Measurements from ENCODE around the gene PSME3IP1.

PSME3IP1 gene

DNA sequence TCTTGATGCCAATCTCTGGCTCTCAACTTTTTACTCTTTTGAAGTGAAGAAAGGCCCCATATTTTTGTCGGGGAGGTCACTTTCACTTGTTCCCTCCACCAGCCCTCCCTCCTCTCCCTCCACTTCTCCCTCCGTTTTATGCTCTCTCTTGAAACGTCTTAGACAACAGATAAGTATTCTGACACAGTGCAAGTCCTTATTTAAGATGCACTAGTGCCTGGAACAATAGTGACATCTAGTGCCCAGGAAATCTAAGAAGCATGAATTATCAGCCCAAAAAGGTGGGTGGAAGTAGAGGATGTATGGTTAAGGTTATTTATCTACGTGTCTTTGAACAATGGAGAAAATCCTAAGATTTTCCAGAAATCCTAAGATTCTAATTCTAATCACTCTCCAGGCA is 17.9 kb downstream of the PSME3IP1 start:
- no peak for TF ChIP-seq TCF12 (IDR thresholded peaks at IDR 0.05; ENCODE audit: low read depth)
- TF ChIP-seq EGR1 (IDR thresholded peaks at IDR 0.05) = no peak
- TF ChIP-seq RAD21 (IDR thresholded peaks at IDR 0.05; ENCODE audit: low read depth) = peak; percentile 84
- TF ChIP-seq ZBTB7A (IDR thresholded peaks at IDR 0.05; ENCODE audit: low read depth) = no peak

DNA sequence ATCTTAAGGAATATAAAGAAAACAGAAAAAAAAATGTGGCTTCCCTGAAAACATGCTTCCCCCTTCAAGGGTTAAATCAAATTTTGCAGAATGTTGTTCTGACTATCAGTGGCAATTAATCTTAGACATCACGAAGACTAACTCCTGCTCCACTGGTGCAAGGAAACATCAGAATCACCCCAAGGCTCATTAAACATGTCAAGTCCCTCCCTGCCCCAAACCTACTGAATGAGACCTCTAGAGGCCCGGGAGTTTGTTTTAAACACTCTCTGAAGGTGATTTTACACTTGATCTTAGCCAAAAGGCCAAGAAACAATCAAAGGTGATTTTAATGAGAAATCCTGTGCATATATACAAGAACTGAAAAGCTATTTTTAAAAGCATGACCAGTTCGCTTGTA is 18.3 kb downstream of the PSME3IP1 start:
- TF ChIP-seq YY1 (IDR thresholded peaks at IDR 0.05; ENCODE audit: low read depth) (no peak), RAD21 (IDR thresholded peaks at IDR 0.05; ENCODE audit: low read depth) (no peak), NFIC (IDR thresholded peaks at IDR 0.05) (no peak), CREB1 (IDR thresholded peaks at IDR 0.05; ENCODE audit: low read depth) (no peak), TAF1 (IDR thresholded peaks at IDR 0.05; ENCODE audit: low read depth) (no peak), ZBTB7A (IDR thresholded peaks at IDR 0.05; ENCODE audit: low read depth) (no peak), CEBPB (IDR thresholded peaks at IDR 0.05) (no peak), EGR1 (IDR thresholded peaks at IDR 0.05) (no peak), TCF12 (IDR thresholded peaks at IDR 0.05; ENCODE audit: low read depth) (no peak), EP300 (IDR thresholded peaks at IDR 0.05; ENCODE audit: borderline replicate concordance) (no peak), FOXM1 (IDR thresholded peaks at IDR 0.05; ENCODE audit: borderline replicate concordance, low read depth) (no peak), TEAD4 (IDR thresholded peaks at IDR 0.05) (no peak)
- TF ChIP-seq, protein P1, sequence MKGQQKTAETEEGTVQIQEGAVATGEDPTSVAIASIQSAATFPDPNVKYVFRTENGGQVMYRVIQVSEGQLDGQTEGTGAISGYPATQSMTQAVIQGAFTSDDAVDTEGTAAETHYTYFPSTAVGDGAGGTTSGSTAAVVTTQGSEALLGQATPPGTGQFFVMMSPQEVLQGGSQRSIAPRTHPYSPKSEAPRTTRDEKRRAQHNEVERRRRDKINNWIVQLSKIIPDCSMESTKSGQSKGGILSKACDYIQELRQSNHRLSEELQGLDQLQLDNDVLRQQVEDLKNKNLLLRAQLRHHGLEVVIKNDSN (IDR thresholded peaks at IDR 0.05) = no peak
- TF ChIP-seq, protein P2, sequence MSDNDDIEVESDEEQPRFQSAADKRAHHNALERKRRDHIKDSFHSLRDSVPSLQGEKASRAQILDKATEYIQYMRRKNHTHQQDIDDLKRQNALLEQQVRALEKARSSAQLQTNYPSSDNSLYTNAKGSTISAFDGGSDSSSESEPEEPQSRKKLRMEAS (IDR thresholded peaks at IDR 0.05) = no peak
- TF ChIP-seq, protein P3, sequence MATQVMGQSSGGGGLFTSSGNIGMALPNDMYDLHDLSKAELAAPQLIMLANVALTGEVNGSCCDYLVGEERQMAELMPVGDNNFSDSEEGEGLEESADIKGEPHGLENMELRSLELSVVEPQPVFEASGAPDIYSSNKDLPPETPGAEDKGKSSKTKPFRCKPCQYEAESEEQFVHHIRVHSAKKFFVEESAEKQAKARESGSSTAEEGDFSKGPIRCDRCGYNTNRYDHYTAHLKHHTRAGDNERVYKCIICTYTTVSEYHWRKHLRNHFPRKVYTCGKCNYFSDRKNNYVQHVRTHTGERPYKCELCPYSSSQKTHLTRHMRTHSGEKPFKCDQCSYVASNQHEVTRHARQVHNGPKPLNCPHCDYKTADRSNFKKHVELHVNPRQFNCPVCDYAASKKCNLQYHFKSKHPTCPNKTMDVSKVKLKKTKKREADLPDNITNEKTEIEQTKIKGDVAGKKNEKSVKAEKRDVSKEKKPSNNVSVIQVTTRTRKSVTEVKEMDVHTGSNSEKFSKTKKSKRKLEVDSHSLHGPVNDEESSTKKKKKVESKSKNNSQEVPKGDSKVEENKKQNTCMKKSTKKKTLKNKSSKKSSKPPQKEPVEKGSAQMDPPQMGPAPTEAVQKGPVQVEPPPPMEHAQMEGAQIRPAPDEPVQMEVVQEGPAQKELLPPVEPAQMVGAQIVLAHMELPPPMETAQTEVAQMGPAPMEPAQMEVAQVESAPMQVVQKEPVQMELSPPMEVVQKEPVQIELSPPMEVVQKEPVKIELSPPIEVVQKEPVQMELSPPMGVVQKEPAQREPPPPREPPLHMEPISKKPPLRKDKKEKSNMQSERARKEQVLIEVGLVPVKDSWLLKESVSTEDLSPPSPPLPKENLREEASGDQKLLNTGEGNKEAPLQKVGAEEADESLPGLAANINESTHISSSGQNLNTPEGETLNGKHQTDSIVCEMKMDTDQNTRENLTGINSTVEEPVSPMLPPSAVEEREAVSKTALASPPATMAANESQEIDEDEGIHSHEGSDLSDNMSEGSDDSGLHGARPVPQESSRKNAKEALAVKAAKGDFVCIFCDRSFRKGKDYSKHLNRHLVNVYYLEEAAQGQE (IDR thresholded peaks at IDR 0.05; ENCODE audit: low read depth) = no peak

DNA sequence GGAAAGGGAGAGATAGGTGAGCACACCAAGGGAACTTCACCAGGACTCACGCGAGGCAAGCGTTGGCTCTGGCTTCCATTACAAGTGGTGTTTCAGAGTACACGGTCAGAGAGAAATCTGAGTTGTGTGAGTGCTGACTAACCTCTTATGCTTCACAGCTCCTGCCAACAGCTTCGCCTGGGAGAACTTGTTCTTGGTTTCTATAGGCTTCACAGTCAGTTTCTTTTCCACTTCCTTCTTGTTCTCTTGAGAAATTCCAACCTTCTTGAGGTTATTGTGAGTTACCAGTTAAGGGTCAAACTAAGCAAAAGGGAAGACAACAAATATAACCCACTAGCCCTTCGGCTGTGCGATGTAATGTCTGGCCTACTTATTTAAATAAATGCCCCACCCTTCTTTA is 18.9 kb downstream of the PSME3IP1 start:
- no peak for TF ChIP-seq TCF12 (IDR thresholded peaks at IDR 0.05; ENCODE audit: low read depth)
- no peak for TF ChIP-seq TEAD4 (IDR thresholded peaks at IDR 0.05)
- TF ChIP-seq FOXM1 (IDR thresholded peaks at IDR 0.05; ENCODE audit: borderline replicate concordance, low read depth) = no peak
- TF ChIP-seq, protein P1 (IDR thresholded peaks at IDR 0.05) = no peak
- TF ChIP-seq, protein P3 (IDR thresholded peaks at IDR 0.05; ENCODE audit: low read depth) = no peak
- no peak for TF ChIP-seq NFIC (IDR thresholded peaks at IDR 0.05)
- TF ChIP-seq EP300 (IDR thresholded peaks at IDR 0.05; ENCODE audit: borderline replicate concordance) = no peak
- TF ChIP-seq CREB1 (IDR thresholded peaks at IDR 0.05; ENCODE audit: low read depth) = no peak
- TF ChIP-seq TAF1 (IDR thresholded peaks at IDR 0.05; ENCODE audit: low read depth) = no peak
- no peak for TF ChIP-seq YY1 (IDR thresholded peaks at IDR 0.05; ENCODE audit: low read depth)
- no peak for TF ChIP-seq ZBTB7A (IDR thresholded peaks at IDR 0.05; ENCODE audit: low read depth)
- TF ChIP-seq, protein P2 (IDR thresholded peaks at IDR 0.05) = no peak
- TF ChIP-seq CEBPB (IDR thresholded peaks at IDR 0.05) = no peak
- no peak for TF ChIP-seq RAD21 (IDR thresholded peaks at IDR 0.05; ENCODE audit: low read depth)

DNA sequence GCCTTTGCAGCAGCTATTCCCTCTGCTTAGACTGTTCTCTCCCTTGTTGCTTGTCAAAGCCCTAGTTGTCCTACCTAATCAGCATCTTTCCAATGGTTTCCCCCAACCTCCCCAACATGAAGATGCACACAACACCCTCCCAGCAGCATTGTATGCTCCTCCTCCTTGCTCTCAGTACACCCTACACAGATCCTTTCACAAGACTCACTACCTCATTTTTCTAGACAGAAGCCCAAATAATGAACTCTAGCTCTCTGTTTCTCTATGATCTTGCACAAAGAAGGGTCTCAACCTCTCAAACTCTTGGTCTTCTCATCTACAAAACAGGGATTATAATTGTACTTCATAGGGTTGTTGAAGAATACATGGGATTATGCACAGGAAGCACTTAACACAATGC is 19.4 kb downstream of the PSME3IP1 start:
- TF ChIP-seq RAD21 (IDR thresholded peaks at IDR 0.05; ENCODE audit: low read depth) (no peak), ZBTB7A (IDR thresholded peaks at IDR 0.05; ENCODE audit: low read depth) (no peak), EP300 (IDR thresholded peaks at IDR 0.05; ENCODE audit: borderline replicate concordance) (no peak), TAF1 (IDR thresholded peaks at IDR 0.05; ENCODE audit: low read depth) (no peak), EGR1 (IDR thresholded peaks at IDR 0.05) (no peak), TEAD4 (IDR thresholded peaks at IDR 0.05) (no peak), NFIC (IDR thresholded peaks at IDR 0.05) (no peak), CEBPB (IDR thresholded peaks at IDR 0.05) (no peak), YY1 (IDR thresholded peaks at IDR 0.05; ENCODE audit: low read depth) (no peak), FOXM1 (IDR thresholded peaks at IDR 0.05; ENCODE audit: borderline replicate concordance, low read depth) (no peak), TCF12 (IDR thresholded peaks at IDR 0.05; ENCODE audit: low read depth) (no peak), CREB1 (IDR thresholded peaks at IDR 0.05; ENCODE audit: low read depth) (no peak)
- TF ChIP-seq, protein P1 (IDR thresholded peaks at IDR 0.05) = no peak
- TF ChIP-seq, protein P2 (IDR thresholded peaks at IDR 0.05) = no peak
- TF ChIP-seq, protein P3 (IDR thresholded peaks at IDR 0.05; ENCODE audit: low read depth) = no peak

All from Ishikawa (cell line).